IPS-18a (cell line): ENCODE data around the gene CSNK1D.

ENCODE experiments used
- H3K27ac ChIP-seq: one replicate; pipeline ENCODE4 v1.5.1; 2013; ENCODE audit warnings: low read length
- H3K27me3 ChIP-seq: one replicate; pipeline ENCODE4 v1.6.1; 2013; ENCODE audit warnings: mild to moderate bottlenecking, low read length; ENCODE audit not compliant: control insufficient read depth, insufficient read depth
- H3K36me3 ChIP-seq: one replicate; pipeline ENCODE4 v1.6.1; 2013; ENCODE audit warnings: low read depth, low read length; ENCODE audit not compliant: control insufficient read depth
- H3K4me1 ChIP-seq: one replicate; pipeline ENCODE4 v1.6.1; 2013; ENCODE audit warnings: low read depth, low read length; ENCODE audit not compliant: control insufficient read depth
- H3K4me3 ChIP-seq: one replicate; pipeline ENCODE4 v1.5.1; 2013; ENCODE audit warnings: low read length
- H3K9ac ChIP-seq: one replicate; pipeline ENCODE4 v1.6.1; 2013; ENCODE audit warnings: mild to moderate bottlenecking, low read length, moderate library complexity
- H3K9me3 ChIP-seq: one replicate; pipeline ENCODE4 v1.6.1; 2013; ENCODE audit warnings: low read depth, low read length; ENCODE audit not compliant: control insufficient read depth

The CSNK1D gene

GRCh38 chr17:82304826-82305726 is 31.6 kb upstream of the CSNK1D start:
- Histone ChIP-seq H3K36me3 (no peaks in the 10 kb centered on the region), H3K27me3 (no peaks in the 10 kb centered on the region), H3K4me3 (no peak overlapping the region), H3K27ac (no peak overlapping the region), H3K9ac (no peak overlapping the region), H3K9me3 (no peaks in the 10 kb centered on the region), H3K4me1 (no peaks in the 10 kb centered on the region)

- H3K4me1 ChIP-seq = no peaks in the 10 kb centered on the region
- no peaks in the 10 kb centered on the region for H3K27me3 ChIP-seq
Measured at GRCh38 chr17:82303944-82304808, 30.7 kb upstream of the CSNK1D start.

GRCh38 chr17:82302991-82303943 is 29.8 kb upstream of the CSNK1D start:
- Histone ChIP-seq H3K27ac (no peak overlapping the region), H3K36me3 (no peaks in the 10 kb centered on the region), H3K9me3 (no peaks in the 10 kb centered on the region), H3K4me1 (no peaks in the 10 kb centered on the region), H3K27me3 (no peaks in the 10 kb centered on the region), H3K4me3 (no peak overlapping the region), H3K9ac (no peak overlapping the region)

More at GRCh38 chr17:82303944-82304808, 30.7 kb upstream of the CSNK1D start:
- Histone ChIP-seq H3K4me3 (no peak overlapping the region), H3K36me3 (no peaks in the 10 kb centered on the region), H3K9ac (no peak overlapping the region), H3K9me3 (no peaks in the 10 kb centered on the region), H3K27ac (no peak overlapping the region)

GRCh38 chr17:82302568-82302963 is 29.1 kb upstream of the CSNK1D start:
- Histone ChIP-seq H3K4me3 (no peak overlapping the region), H3K4me1 (no peaks in the 10 kb centered on the region), H3K9ac (no peak overlapping the region), H3K27ac (no peak overlapping the region), H3K36me3 (no peaks in the 10 kb centered on the region), H3K9me3 (no peaks in the 10 kb centered on the region), H3K27me3 (peaks cover 4% of the 10 kb centered on the region)

GRCh38 chr17:82301916-82302567 is 28.5 kb upstream of the CSNK1D start:
- Histone ChIP-seq H3K27ac (no peak overlapping the region), H3K4me1 (peaks cover under 1% of the 10 kb centered on the region), H3K27me3 (peaks cover 9% of the 10 kb centered on the region), H3K36me3 (no peaks in the 10 kb centered on the region), H3K9me3 (no peaks in the 10 kb centered on the region), H3K9ac (no peak overlapping the region), H3K4me3 (no peak overlapping the region)

GRCh38 chr17:82301300-82301915 is 27.9 kb upstream of the CSNK1D start:
- Histone ChIP-seq H3K4me1 (peaks cover 4% of the 10 kb centered on the region), H3K9ac (no peak overlapping the region), H3K4me3 (no peak overlapping the region)

GRCh38 chr17:82300707-82301270 is 27.3 kb upstream of the CSNK1D start:
- H3K27ac ChIP-seq = no peak overlapping the region
- no peak overlapping the region for H3K9ac ChIP-seq
- H3K36me3 ChIP-seq = no peaks in the 10 kb centered on the region
- H3K4me3 ChIP-seq = no peak overlapping the region
- H3K27me3 ChIP-seq = peaks cover 15% of the 10 kb centered on the region
- no peaks in the 10 kb centered on the region for H3K9me3 ChIP-seq
- H3K4me1 ChIP-seq = peaks cover 4% of the 10 kb centered on the region

More at GRCh38 chr17:82301300-82301915, 27.9 kb upstream of the CSNK1D start:
- H3K36me3 ChIP-seq = no peaks in the 10 kb centered on the region
- H3K9me3 ChIP-seq = no peaks in the 10 kb centered on the region
- no peak overlapping the region for H3K27ac ChIP-seq
- peaks cover 15% of the 10 kb centered on the region for H3K27me3 ChIP-seq

- H3K36me3 ChIP-seq = no peaks in the 10 kb centered on the region
- no peak overlapping the region for H3K27ac ChIP-seq
- no peak overlapping the region for H3K4me3 ChIP-seq
- peaks cover 4% of the 10 kb centered on the region for H3K4me1 ChIP-seq
- H3K9me3 ChIP-seq = no peaks in the 10 kb centered on the region
- peaks cover 20% of the 10 kb centered on the region for H3K27me3 ChIP-seq
- no peak overlapping the region for H3K9ac ChIP-seq
Measured at GRCh38 chr17:82300228-82300627, 26.7 kb upstream of the CSNK1D start.

- H3K36me3 ChIP-seq = no peaks in the 10 kb centered on the region
- H3K9ac ChIP-seq = no peak overlapping the region
- peaks cover 4% of the 10 kb centered on the region for H3K4me1 ChIP-seq
- no peak overlapping the region for H3K27ac ChIP-seq
- peaks cover 28% of the 10 kb centered on the region for H3K27me3 ChIP-seq
- no peak overlapping the region for H3K4me3 ChIP-seq
- no peaks in the 10 kb centered on the region for H3K9me3 ChIP-seq
Measured at GRCh38 chr17:82299452-82299851, 26.0 kb upstream of the CSNK1D start.
